Duodenal mucosa (tissue), 2 donors: ENCODE results near the gene DDX59.

Experiments used
- H3K27ac ChIP-seq: one replicate; pipeline ENCODE4 v1.7.0; 2013; ENCODE audit warnings: low read depth, low read length
- H3K27me3 ChIP-seq, 2 donors: one replicate each; pipeline ENCODE4 v1.7.0; 2013; ENCODE audit warnings: low read length in 2 of 2, control low read depth in 1 of 2; ENCODE audit not compliant: insufficient read depth in 2 of 2, control insufficient read depth in 1 of 2
- H3K36me3 ChIP-seq, 2 donors: one replicate each; pipeline ENCODE4 v1.7.0; 2013; ENCODE audit warnings: low read length in 2 of 2, control low read depth in 1 of 2; ENCODE audit not compliant: insufficient read depth in 2 of 2, control insufficient read depth in 1 of 2
- H3K4me1 ChIP-seq, 2 donors: one replicate each; pipeline ENCODE4 v1.7.0; 2013; ENCODE audit warnings: low read length in 2 of 2, control low read depth in 1 of 2; ENCODE audit not compliant: insufficient read depth in 2 of 2, control insufficient read depth in 1 of 2
- H3K4me3 ChIP-seq, 2 donors: one replicate each; pipeline ENCODE4 v1.7.0; 2013; ENCODE audit warnings: low read length in 2 of 2, low read depth in 1 of 2
- H3K9ac ChIP-seq, 2 donors: one replicate each; pipeline ENCODE4 v1.7.0; 2013; ENCODE audit warnings: low read length in 2 of 2, low read depth in 1 of 2
- H3K9me3 ChIP-seq, 2 donors: one replicate each; pipeline ENCODE4 v1.7.0; 2013; ENCODE audit warnings: low read length in 2 of 2, control low read depth in 1 of 2; ENCODE audit not compliant: control insufficient read depth in 1 of 2

DDX59 gene

GRCh38 chr1:200619894-200620272 is 49.8 kb downstream of the DDX59 start:
- no peaks in the 10 kb centered on the region for H3K27me3 ChIP-seq
- H3K27ac ChIP-seq = no peak overlapping the region
- H3K9ac ChIP-seq = peak overlapping the region; percentile 69 to 79
- no peaks in the 10 kb centered on the region for H3K36me3 ChIP-seq
- peaks cover 3 to 5% of the 10 kb centered on the region in 2 donors for H3K4me1 ChIP-seq
- no peaks in the 10 kb centered on the region for H3K9me3 ChIP-seq
- H3K4me3 ChIP-seq = peak overlapping the region; percentile 91 to 95

DNA sequence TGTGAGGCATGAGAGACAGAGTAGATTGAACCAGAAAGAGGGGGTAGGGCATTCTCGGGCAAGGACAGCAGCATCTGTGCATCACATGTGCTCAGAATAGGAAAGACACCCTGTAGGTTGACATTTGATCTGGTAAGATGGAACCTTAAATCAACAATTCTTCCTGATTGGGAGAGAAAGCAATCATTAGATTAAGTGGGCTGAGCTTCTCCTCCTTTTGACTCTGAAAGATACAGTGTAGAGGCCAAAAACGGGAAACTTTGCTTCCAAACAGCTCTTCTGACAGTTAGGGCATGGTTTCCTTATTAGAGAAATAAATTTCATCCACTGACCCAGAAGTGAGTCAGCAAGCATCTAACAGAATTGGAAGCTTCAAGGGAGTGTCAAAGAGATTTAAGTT is 58.9 kb downstream of the DDX59 start:
- no peaks in the 10 kb centered on the region for H3K9me3 ChIP-seq
- H3K27ac ChIP-seq = no peak overlapping the region
- no peaks in the 10 kb centered on the region for H3K27me3 ChIP-seq
- peaks cover 0 to 8% of the 10 kb centered on the region in 2 donors for H3K36me3 ChIP-seq
- H3K4me3 ChIP-seq = no peak overlapping the region
- no peak overlapping the region for H3K9ac ChIP-seq
- no peaks in the 10 kb centered on the region for H3K4me1 ChIP-seq

GRCh38 chr1:200602632-200603031 is 67.1 kb downstream of the DDX59 start:
- H3K9me3 ChIP-seq = no peaks in the 10 kb centered on the region
- peaks cover 0 to 4% of the 10 kb centered on the region in 2 donors for H3K36me3 ChIP-seq
- no peak overlapping the region for H3K9ac ChIP-seq
- no peak overlapping the region for H3K4me3 ChIP-seq
- no peaks in the 10 kb centered on the region for H3K4me1 ChIP-seq
- no peaks in the 10 kb centered on the region for H3K27me3 ChIP-seq
- H3K27ac ChIP-seq = no peak overlapping the region
